ENCODE measurements around the gene ZBTB20.

DNA sequence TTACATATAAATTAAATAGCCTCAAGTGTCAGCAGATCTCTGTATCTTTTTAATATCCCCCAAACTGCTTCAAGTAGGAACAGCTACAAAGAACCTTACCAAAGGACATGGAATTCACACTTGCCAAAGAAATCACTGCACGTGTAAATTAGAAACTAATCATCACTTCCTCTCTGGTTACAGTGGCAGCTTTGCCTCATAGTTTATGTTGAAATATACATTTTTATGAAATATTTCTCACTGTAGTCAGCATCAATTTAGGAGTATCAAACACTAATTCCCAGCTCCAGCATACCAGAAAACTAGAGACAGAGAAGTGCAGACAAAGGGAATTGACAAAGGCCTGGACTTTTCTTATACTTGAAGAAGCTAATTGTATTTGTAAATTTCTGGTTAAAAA is 592.4 kb downstream of the ZBTB20 start:
- TF ChIP-seq, protein P1, sequence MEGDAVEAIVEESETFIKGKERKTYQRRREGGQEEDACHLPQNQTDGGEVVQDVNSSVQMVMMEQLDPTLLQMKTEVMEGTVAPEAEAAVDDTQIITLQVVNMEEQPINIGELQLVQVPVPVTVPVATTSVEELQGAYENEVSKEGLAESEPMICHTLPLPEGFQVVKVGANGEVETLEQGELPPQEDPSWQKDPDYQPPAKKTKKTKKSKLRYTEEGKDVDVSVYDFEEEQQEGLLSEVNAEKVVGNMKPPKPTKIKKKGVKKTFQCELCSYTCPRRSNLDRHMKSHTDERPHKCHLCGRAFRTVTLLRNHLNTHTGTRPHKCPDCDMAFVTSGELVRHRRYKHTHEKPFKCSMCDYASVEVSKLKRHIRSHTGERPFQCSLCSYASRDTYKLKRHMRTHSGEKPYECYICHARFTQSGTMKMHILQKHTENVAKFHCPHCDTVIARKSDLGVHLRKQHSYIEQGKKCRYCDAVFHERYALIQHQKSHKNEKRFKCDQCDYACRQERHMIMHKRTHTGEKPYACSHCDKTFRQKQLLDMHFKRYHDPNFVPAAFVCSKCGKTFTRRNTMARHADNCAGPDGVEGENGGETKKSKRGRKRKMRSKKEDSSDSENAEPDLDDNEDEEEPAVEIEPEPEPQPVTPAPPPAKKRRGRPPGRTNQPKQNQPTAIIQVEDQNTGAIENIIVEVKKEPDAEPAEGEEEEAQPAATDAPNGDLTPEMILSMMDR (IDR thresholded peaks at IDR 0.05) = no peak
- no peak for TF ChIP-seq POLR2A (IDR thresholded peaks at IDR 0.05)

Data from thyroid gland (tissue), 4 donors.